ENCODE data around the gene ZNF608.

Gene ZNF608

GRCh38 chr5:124746916-124747790 lies 714 bp upstream of the ZNF608 start:
- peak; percentile 65 to 84 for DNase-seq
- TF ChIP-seq GATA1 (IDR thresholded peaks at IDR 0.05; ENCODE audit: low read depth, low read length) (no peak), POLR2A (IDR thresholded peaks at IDR 0.05; ENCODE audit: low read length) (no peak)

GRCh38 chr5:124745007-124745927 lies 1.2 kb downstream of the ZNF608 start:
- no peak for DNase-seq
- TF ChIP-seq GATA1 (IDR thresholded peaks at IDR 0.05; ENCODE audit: low read depth, low read length) (no peak), POLR2A (IDR thresholded peaks at IDR 0.05; ENCODE audit: low read length) (no peak)

- TF ChIP-seq POLR2A (IDR thresholded peaks at IDR 0.05; ENCODE audit: low read length) (no peak), GATA1 (IDR thresholded peaks at IDR 0.05; ENCODE audit: low read depth, low read length) (no peak)
- no peak for DNase-seq
Measured at GRCh38 chr5:124744170-124744971, 2.1 kb downstream of the ZNF608 start.

- no peak for DNase-seq
- no peak for TF ChIP-seq POLR2A (IDR thresholded peaks at IDR 0.05; ENCODE audit: low read length)
Measured at GRCh38 chr5:124743602-124744169, 2.8 kb downstream of the ZNF608 start.

- DNase-seq = no peak
- TF ChIP-seq GATA1 (IDR thresholded peaks at IDR 0.05; ENCODE audit: low read depth, low read length) (no peak), POLR2A (IDR thresholded peaks at IDR 0.05; ENCODE audit: low read length) (no peak)
Measured at GRCh38 chr5:124742983-124743601, 3.3 kb downstream of the ZNF608 start.

- no peak for DNase-seq
- no peak for TF ChIP-seq POLR2A (IDR thresholded peaks at IDR 0.05; ENCODE audit: low read length)
- TF ChIP-seq GATA1 (IDR thresholded peaks at IDR 0.05; ENCODE audit: low read depth, low read length) = no peak
Measured at GRCh38 chr5:124742521-124742920, 3.9 kb downstream of the ZNF608 start.

GRCh38 chr5:124741711-124742496 lies 4.5 kb downstream of the ZNF608 start:
- TF ChIP-seq POLR2A (IDR thresholded peaks at IDR 0.05; ENCODE audit: low read length) = no peak
- no peak for TF ChIP-seq GATA1 (IDR thresholded peaks at IDR 0.05; ENCODE audit: low read depth, low read length)

GRCh38 chr5:124740991-124741583 lies 5.4 kb downstream of the ZNF608 start:
- DNase-seq = no peak
- TF ChIP-seq POLR2A (IDR thresholded peaks at IDR 0.05; ENCODE audit: low read length) (no peak), GATA1 (IDR thresholded peaks at IDR 0.05; ENCODE audit: low read depth, low read length) (no peak)

More at GRCh38 chr5:124741711-124742496, 4.5 kb downstream of the ZNF608 start:
- DNase-seq = no peak

GRCh38 chr5:124740071-124740470 lies 6.4 kb downstream of the ZNF608 start:
- no peak for DNase-seq
- TF ChIP-seq POLR2A (IDR thresholded peaks at IDR 0.05; ENCODE audit: low read length) (no peak), GATA1 (IDR thresholded peaks at IDR 0.05; ENCODE audit: low read depth, low read length) (no peak)

DNA sequence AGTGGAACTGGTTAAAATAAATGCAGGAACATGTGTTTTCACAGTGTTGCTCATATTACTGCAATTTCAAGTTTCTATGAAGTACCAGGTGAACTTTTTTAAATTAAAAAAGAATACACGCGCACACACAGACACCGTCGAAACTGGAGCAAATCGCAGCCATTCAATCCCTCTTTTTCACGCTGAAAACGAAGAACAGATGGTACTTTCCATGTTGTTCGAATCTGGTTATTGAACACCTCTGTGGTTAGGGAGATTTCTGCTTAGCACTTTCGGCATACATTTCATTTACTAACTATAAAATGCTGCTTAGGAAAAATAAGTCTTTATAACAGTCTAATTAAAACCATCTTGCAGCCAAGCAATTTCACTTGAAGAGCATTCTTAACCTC lies 6.8 kb downstream of the ZNF608 start:
- TF ChIP-seq GATA1 (IDR thresholded peaks at IDR 0.05; ENCODE audit: low read depth, low read length) (no peak), POLR2A (IDR thresholded peaks at IDR 0.05; ENCODE audit: low read length) (no peak)
- no peak for DNase-seq

- TF ChIP-seq GATA1 (IDR thresholded peaks at IDR 0.05; ENCODE audit: low read depth, low read length) (no peak), POLR2A (IDR thresholded peaks at IDR 0.05; ENCODE audit: low read length) (no peak)
- peak in 1 of 2 experiments; percentile 1 for DNase-seq
Measured at GRCh38 chr5:124738681-124739633, 7.5 kb downstream of the ZNF608 start.

Data from erythroblast (primary cell).